Liver (tissue), 9 donors: ENCODE results near the gene MALT1. TPM values are rescaled to one million over a fixed set of nuclear protein-coding genes. Genes with fewer than 3 reads are reported as not detected.

Experiments used
- DNase-seq: peaks from one replicate; pipeline ENCODE4 v3.0.0-alpha.2; 2017; ENCODE audit warnings: low spot score
- H3K27ac ChIP-seq, 2 donors: one replicate each; pipeline ENCODE4 v1.7.0; 2013; ENCODE audit warnings: inconsistent platforms in 2 of 2, low read length in 2 of 2, control low read depth in 1 of 2, low read depth in 1 of 2, mild to moderate bottlenecking in 1 of 2
- H3K27me3 ChIP-seq, 4 donors: one replicate each; pipeline versions ENCODE4 v1.6.1 to v1.7.0; 2013; ENCODE audit warnings: low read length in 3 of 4, inconsistent platforms in 1 of 4, mild to moderate bottlenecking in 1 of 4, moderate library complexity in 1 of 4; ENCODE audit not compliant: control insufficient read depth in 4 of 4, insufficient read depth in 4 of 4
- H3K36me3 ChIP-seq, 4 donors: one replicate each; pipeline versions ENCODE4 v1.6.1 to v1.7.0; 2013; ENCODE audit warnings: low read length in 3 of 4, mild to moderate bottlenecking in 3 of 4, low read depth in 1 of 4, moderate library complexity in 1 of 4; ENCODE audit not compliant: control insufficient read depth in 4 of 4, insufficient read depth in 3 of 4
- H3K4me1 ChIP-seq, 4 donors: one replicate each; pipeline versions ENCODE4 v1.6.1 to v1.7.0; 2013; ENCODE audit warnings: low read length in 3 of 4, mild to moderate bottlenecking in 3 of 4, moderate library complexity in 1 of 4; ENCODE audit not compliant: control insufficient read depth in 4 of 4, insufficient read depth in 4 of 4
- H3K4me3 ChIP-seq, 3 donors: one replicate each; pipeline versions ENCODE4 v1.6.1 to v1.7.0; 2013; ENCODE audit warnings: low read length in 3 of 3, control low read depth in 1 of 3, low read depth in 1 of 3, mild to moderate bottlenecking in 1 of 3
- H3K9ac ChIP-seq, 2 donors: one replicate each; pipeline ENCODE4 v1.7.0; 2013; ENCODE audit warnings: low read length in 2 of 2, mild to moderate bottlenecking in 2 of 2, moderate library complexity in 2 of 2, control low read depth in 1 of 2, low read depth in 1 of 2
- H3K9me3 ChIP-seq, 4 donors: one replicate each; pipeline versions ENCODE4 v1.6.1 to v1.7.0; 2013; ENCODE audit warnings: low read length in 3 of 4; ENCODE audit not compliant: control insufficient read depth in 4 of 4
- ATF3 ChIP-seq: IDR thresholded peaks from 2 replicates; pipeline ENCODE4 v1.6.1; 2016; ENCODE audit warnings: antibody characterized with exemption
- CTCF ChIP-seq: fragments of 150-350 bp; IDR thresholded peaks from 2 replicates; pipeline ENCODE4 v1.5.1; 2017; ENCODE audit warnings: improper control_type of control experiment, low read depth, low read length; ENCODE audit not compliant: missing input control
- EGR1 ChIP-seq, 2 donors: IDR thresholded peaks; 2 replicates each; pipeline ENCODE4 v1.6.1; 2016 to 2018; ENCODE audit warnings: antibody characterized with exemption in 2 of 2, low read depth in 2 of 2
- FOXA1 ChIP-seq: IDR thresholded peaks from 2 replicates; pipeline ENCODE4 v1.6.1; 2016; ENCODE audit warnings: antibody characterized with exemption
- FOXA2 ChIP-seq: IDR thresholded peaks from 2 replicates; pipeline ENCODE4 v1.6.1; 2016; ENCODE audit warnings: antibody characterized with exemption
- GABPA ChIP-seq, 2 donors: IDR thresholded peaks in 1 of 2; conservative IDR thresholded peaks in 1 of 2; 2 replicates each; pipeline ENCODE4 v1.6.1; 2016; ENCODE audit warnings: antibody characterized with exemption in 2 of 2, mild to moderate bottlenecking in 1 of 2, moderate library complexity in 1 of 2
- HNF4A ChIP-seq, 2 donors: conservative IDR thresholded peaks; 2 replicates each; pipeline ENCODE4 v1.6.1; 2016; ENCODE audit warnings: antibody characterized with exemption in 2 of 2, mild to moderate bottlenecking in 2 of 2
- HNF4G ChIP-seq: IDR thresholded peaks from 2 replicates; pipeline ENCODE4 v1.6.1; 2016; ENCODE audit warnings: antibody characterized with exemption
- JUND ChIP-seq, 2 donors: IDR thresholded peaks; 2 replicates each; pipeline ENCODE4 v1.6.1; 2016; ENCODE audit warnings: antibody characterized with exemption in 2 of 2
- MAX ChIP-seq: IDR thresholded peaks from 2 replicates; pipeline ENCODE4 v1.6.1; 2016; ENCODE audit warnings: antibody characterized with exemption
- NR2F2 ChIP-seq: IDR thresholded peaks from 2 replicates; pipeline ENCODE4 v1.6.1; 2016; ENCODE audit warnings: antibody characterized with exemption
- RAD21 ChIP-seq, 2 donors: IDR thresholded peaks; 2 replicates each; pipeline ENCODE4 v1.6.1; 2016; ENCODE audit warnings: antibody characterized with exemption in 2 of 2, mild to moderate bottlenecking in 2 of 2
- REST ChIP-seq: IDR thresholded peaks from 2 replicates; pipeline ENCODE4 v1.6.1; 2016; ENCODE audit warnings: antibody characterized with exemption, mild to moderate bottlenecking
- RXRA ChIP-seq, 2 donors: IDR thresholded peaks; 2 replicates each; pipeline ENCODE4 v1.6.1; 2017 to 2018; ENCODE audit warnings: antibody characterized with exemption in 2 of 2, mild to moderate bottlenecking in 1 of 2
- SP1 ChIP-seq: IDR thresholded peaks from 2 replicates; pipeline ENCODE4 v1.6.1; 2018; ENCODE audit warnings: antibody characterized with exemption, mild to moderate bottlenecking
- TAF1 ChIP-seq: conservative IDR thresholded peaks from 2 replicates; pipeline ENCODE4 v1.6.1; 2016; ENCODE audit warnings: antibody characterized with exemption, mild to moderate bottlenecking
- YY1 ChIP-seq: IDR thresholded peaks from 2 replicates; pipeline ENCODE4 v1.6.1; 2016; ENCODE audit warnings: antibody characterized with exemption, mild to moderate bottlenecking
- ZBTB33 ChIP-seq: IDR thresholded peaks from 2 replicates; pipeline ENCODE4 v1.6.1; 2016; ENCODE audit warnings: antibody characterized with exemption
- WGBS: extraction: QIAGEN DNeasy Blood & Tissue Kit; methylation state at CpG from one replicate; pipeline ENCODE4 v1.1.7; 2013; 5-methylcytosine and 5-hydroxymethylcytosine counted together
- polyA plus RNA-seq, 2 donors: library from polyadenylated mRNA; stranded (reverse) in 1 of 2; unstranded in 1 of 2; fragments of 200-250 nt in 1 of 2; fragments of >200 nt in 1 of 2; fragmentation: Nextera tagmentation in 1 of 2; extraction: Ambion mirVana in 1 of 2; gene quantifications; one replicate each; pipeline versions ENCODE4 v1.2.1 to v1.2.3, GENCODE V29; 2013 to 2015
- total RNA-seq, 2 donors: library from RNA; depleted of rRNA; stranded (reverse); fragments of >200 nt; gene quantifications; one replicate each; pipeline ENCODE4 v1.2.3, GENCODE V29; 2014
- donor health status: healthy.
- donor health status: healthy.
- donor health status: healthy.
- donor health status: healthy.
- donor health status: healthy.

Gene MALT1
- total and polyA plus RNA-seq, 4 donors, result 3.1 to 27.3 (median 6.4) TPM

- Histone ChIP-seq H3K9me3 (no peaks in the 10 kb centered on the region), H3K27me3 (no peaks in the 10 kb centered on the region), H3K9ac (no peak overlapping the region), H3K4me1 (peaks cover 0 to 26% (median 16%) of the 10 kb centered on the region in 4 donors), H3K36me3 (no peaks in the 10 kb centered on the region), H3K4me3 (no peak overlapping the region), H3K27ac (no peak overlapping the region)
- TF ChIP-seq NR2F2, result no peak
- no peak for TF ChIP-seq ATF3
- no peak for TF ChIP-seq RAD21 (IDR thresholded peaks at IDR 0.05)
- no peak for TF ChIP-seq MAX
- no peak for TF ChIP-seq ZBTB33
- no peak for TF ChIP-seq REST
- TF ChIP-seq TAF1, result no peak
- no peak for TF ChIP-seq RXRA (IDR thresholded peaks at IDR 0.05)
- no peak for TF ChIP-seq YY1
- no peak for TF ChIP-seq HNF4A (conservative IDR thresholded peaks at IDR 0.05)
- no peak for TF ChIP-seq SP1
- TF ChIP-seq GABPA (IDR thresholded peaks at IDR 0.05 in 1 of 2, conservative IDR thresholded peaks at IDR 0.05 in 1 of 2), result no peak
- no peak for TF ChIP-seq EGR1 (IDR thresholded peaks at IDR 0.05; ENCODE audit: low read depth in 2 of 2)
- no peak for TF ChIP-seq CTCF
- TF ChIP-seq FOXA1, result no peak
- TF ChIP-seq FOXA2, result no peak
- TF ChIP-seq HNF4G, result no peak
- no peak for TF ChIP-seq JUND (IDR thresholded peaks at IDR 0.05)
- WGBS, result 74% methylated on average over 3 of the region's 3 CpGs
- DNase-seq, result no peak
Observed at GRCh38 chr18:58668897-58669296, 2.4 kb upstream of the MALT1 start.
